ENCODE data around the gene SSTR3.

- TF ChIP-seq, protein P1, sequence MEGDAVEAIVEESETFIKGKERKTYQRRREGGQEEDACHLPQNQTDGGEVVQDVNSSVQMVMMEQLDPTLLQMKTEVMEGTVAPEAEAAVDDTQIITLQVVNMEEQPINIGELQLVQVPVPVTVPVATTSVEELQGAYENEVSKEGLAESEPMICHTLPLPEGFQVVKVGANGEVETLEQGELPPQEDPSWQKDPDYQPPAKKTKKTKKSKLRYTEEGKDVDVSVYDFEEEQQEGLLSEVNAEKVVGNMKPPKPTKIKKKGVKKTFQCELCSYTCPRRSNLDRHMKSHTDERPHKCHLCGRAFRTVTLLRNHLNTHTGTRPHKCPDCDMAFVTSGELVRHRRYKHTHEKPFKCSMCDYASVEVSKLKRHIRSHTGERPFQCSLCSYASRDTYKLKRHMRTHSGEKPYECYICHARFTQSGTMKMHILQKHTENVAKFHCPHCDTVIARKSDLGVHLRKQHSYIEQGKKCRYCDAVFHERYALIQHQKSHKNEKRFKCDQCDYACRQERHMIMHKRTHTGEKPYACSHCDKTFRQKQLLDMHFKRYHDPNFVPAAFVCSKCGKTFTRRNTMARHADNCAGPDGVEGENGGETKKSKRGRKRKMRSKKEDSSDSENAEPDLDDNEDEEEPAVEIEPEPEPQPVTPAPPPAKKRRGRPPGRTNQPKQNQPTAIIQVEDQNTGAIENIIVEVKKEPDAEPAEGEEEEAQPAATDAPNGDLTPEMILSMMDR (IDR thresholded peaks at IDR 0.05; ENCODE audit: insufficient read depth, low read length, poor library complexity, severe bottlenecking): no peak
- TF ChIP-seq EZH2phosphoT487 (conservative IDR thresholded peaks at IDR 0.05; ENCODE audit: low read length): no peak
These were observed 46.6 kb upstream of the SSTR3 start for GRCh38 chr22:37258753-37259401.
